H1 (cell line): Measurements from ENCODE around the gene DARS1. TPM values are rescaled to one million over a fixed set of nuclear protein-coding genes. Genes with fewer than 3 reads are reported as not detected.

ENCODE experiments used
- CTCF ChIA-PET: fragments of 300-600 bp; sonication (Branson Sonifier 250); formaldehyde crosslinking; loops from one replicate; lab custom pipeline; 2021; ENCODE audit not compliant: partially characterized antibody; lab: Charles Lee
- POLR2A ChIA-PET: fragments of 300-600 bp; sonication (Branson Sonifier 250); formaldehyde crosslinking; loops from one replicate; lab custom pipeline; 2021; ENCODE audit warnings: inconsistent platforms; ENCODE audit not compliant: partially characterized antibody; lab: Charles Lee
- DNase-seq, 2 experiments: peaks; one replicate each; pipeline versions ENCODE4 v3.0.0 to v3.0.0-alpha.2; 2010 to 2022; ENCODE audit warnings: low spot score in 2 of 2, low read depth in 1 of 2, mixed read lengths in 1 of 2
- FAIRE-seq: peaks from 2 replicates; lab custom pipeline; 2011; peaks lifted over from hg19 to GRCh38; lab: Jason Lieb, UNC
- H2AFZ ChIP-seq: 2 replicates; pipeline ENCODE4 v1.8.1; 2012; ENCODE audit warnings: low read length, inconsistent platforms
- H2AK5ac ChIP-seq: 2 replicates; pipeline ENCODE4 v1.6.1; 2013; ENCODE audit warnings: low read depth, low read length
- H2BK120ac ChIP-seq: replicated peaks from 2 replicates; pipeline ENCODE3; 2013; ENCODE audit warnings: low read depth, low read length, inconsistent platforms
- H2BK12ac ChIP-seq: 2 replicates; pipeline ENCODE4 v1.6.1; 2013; ENCODE audit warnings: low read depth, low read length
- H2BK15ac ChIP-seq: 2 replicates; pipeline ENCODE4 v1.6.1; 2013; ENCODE audit warnings: low read length
- H2BK20ac ChIP-seq: 2 replicates; pipeline ENCODE4 v1.6.1; 2013; ENCODE audit warnings: low read length
- H2BK5ac ChIP-seq: 2 replicates; pipeline ENCODE4 v1.6.1; 2013; ENCODE audit warnings: low read depth, low read length
- H3K14ac ChIP-seq: 2 replicates; pipeline ENCODE4 v1.6.1; 2013; ENCODE audit warnings: inconsistent platforms; ENCODE audit not compliant: insufficient read length
- H3K18ac ChIP-seq: 2 replicates; pipeline ENCODE4 v1.6.1; 2013; ENCODE audit warnings: low read length; ENCODE audit errors: extremely low read depth
- H3K23ac ChIP-seq: 2 replicates; pipeline ENCODE4 v1.6.1; 2013; ENCODE audit warnings: inconsistent platforms; ENCODE audit not compliant: insufficient read length
- H3K23me2 ChIP-seq: 2 replicates; pipeline ENCODE4 v1.6.1; 2013; ENCODE audit warnings: low read depth, low read length
- H3K27ac ChIP-seq: 2 replicates; pipeline ENCODE4 v1.6.1; 2011; ENCODE audit warnings: low read depth, low read length, inconsistent platforms
- H3K27me3 ChIP-seq, 4 experiments: replicated peaks in 1 of 4; 1 replicate in 1 of 4; 2 replicates in 3 of 4; pipeline versions ENCODE4 v1.6.1 to v1.8.1; 2011 to 2013; ENCODE audit warnings: low read length in 3 of 4, mild to moderate bottlenecking in 3 of 4, inconsistent platforms in 2 of 4, mixed read lengths in 2 of 4, moderate library complexity in 1 of 4; ENCODE audit not compliant: control insufficient read depth in 3 of 4, insufficient read depth in 3 of 4; ENCODE audit errors: extremely low read depth in 1 of 4
- H3K36me3 ChIP-seq, 4 experiments: 2 replicates each; pipeline versions ENCODE4 v1.6.1 to v1.8.1; 2011 to 2013; ENCODE audit warnings: mild to moderate bottlenecking in 4 of 4, low read length in 3 of 4, moderate library complexity in 2 of 4, control low read depth in 1 of 4, inconsistent platforms in 1 of 4; ENCODE audit not compliant: insufficient read depth in 4 of 4, control insufficient read depth in 2 of 4
- H3K4ac ChIP-seq: replicated peaks from 2 replicates; pipeline ENCODE3; 2013; ENCODE audit warnings: low read length, low read depth, mixed read lengths, inconsistent platforms; ENCODE audit not compliant: insufficient read length
- H3K4me1 ChIP-seq, 4 experiments: replicated peaks in 1 of 4; 1 replicate in 1 of 4; 2 replicates in 3 of 4; pipeline versions ENCODE4 v1.6.1 to v1.8.1; 2011 to 2013; ENCODE audit warnings: low read length in 3 of 4, inconsistent platforms in 2 of 4, mixed read lengths in 1 of 4; ENCODE audit not compliant: insufficient read depth in 4 of 4, control insufficient read depth in 3 of 4
- H3K4me2 ChIP-seq, 2 experiments: 2 replicates each; pipeline versions ENCODE4 v1.6.1 to v1.8.1; 2011 to 2013; ENCODE audit warnings: low read depth in 2 of 2, low read length in 2 of 2, control low read depth in 1 of 2, inconsistent platforms in 1 of 2, mild to moderate bottlenecking in 1 of 2; ENCODE audit not compliant: insufficient read depth in 1 of 2
- H3K4me3 ChIP-seq, 4 experiments: fragments of 200-600, 300-600 bp in 1 of 4; sonication (generic), shearing (Covaris generic), sonication (Bioruptor Twin) in 1 of 4; 2 replicates each; pipeline versions ENCODE4 v1.5.1 to v1.8.1; 2011 to 2016; ENCODE audit warnings: low read length in 4 of 4, low read depth in 3 of 4, control low read depth in 2 of 4, inconsistent platforms in 2 of 4, mild to moderate bottlenecking in 2 of 4, mixed read lengths in 1 of 4, moderate library complexity in 1 of 4; ENCODE audit not compliant: insufficient read depth in 2 of 4; ENCODE audit errors: extremely low read depth in 1 of 4
- H3K56ac ChIP-seq: replicated peaks from 2 replicates; pipeline ENCODE3; 2013; ENCODE audit warnings: low read depth, mild to moderate bottlenecking, mixed read lengths, low read length, inconsistent platforms; ENCODE audit not compliant: insufficient read length
- H3K79me1 ChIP-seq: 2 replicates; pipeline ENCODE4 v1.6.1; 2013; ENCODE audit warnings: low read depth, low read length, control low read depth
- H3K79me2 ChIP-seq, 2 experiments: 2 replicates each; pipeline versions ENCODE4 v1.6.1 to v1.8.1; 2012 to 2013; ENCODE audit warnings: low read length in 2 of 2, mild to moderate bottlenecking in 2 of 2, inconsistent platforms in 1 of 2; ENCODE audit not compliant: insufficient read depth in 2 of 2, control insufficient read depth in 1 of 2
- H3K9ac ChIP-seq, 4 experiments: replicated peaks in 1 of 4; 1 replicate in 1 of 4; 2 replicates in 3 of 4; pipeline versions ENCODE4 v1.6.1 to v1.8.1; 2011 to 2013; ENCODE audit warnings: low read depth in 3 of 4, low read length in 3 of 4, control low read depth in 2 of 4, mild to moderate bottlenecking in 2 of 4, moderate library complexity in 2 of 4, inconsistent platforms in 1 of 4; ENCODE audit errors: extremely low read depth in 1 of 4
- H3K9me3 ChIP-seq, 2 experiments: 2 replicates each; pipeline versions ENCODE4 v1.6.1 to v1.8.1; 2012 to 2013; ENCODE audit warnings: mild to moderate bottlenecking in 2 of 2, moderate library complexity in 2 of 2, control low read depth in 1 of 2, inconsistent platforms in 1 of 2, low read depth in 1 of 2, low read length in 1 of 2, mixed read lengths in 1 of 2; ENCODE audit not compliant: insufficient read depth in 2 of 2
- H4K20me1 ChIP-seq, 2 experiments: replicated peaks in 1 of 2; 2 replicates each; pipeline versions ENCODE3 to v1.8.1; 2011 to 2013; ENCODE audit warnings: inconsistent platforms in 2 of 2, low read length in 2 of 2, mild to moderate bottlenecking in 1 of 2; ENCODE audit not compliant: insufficient read depth in 2 of 2, control insufficient read depth in 1 of 2
- H4K5ac ChIP-seq: 2 replicates; pipeline ENCODE4 v1.6.1; 2013; ENCODE audit warnings: low read length, low read depth, mixed read lengths, inconsistent platforms; ENCODE audit not compliant: insufficient read length
- H4K8ac ChIP-seq: 2 replicates; pipeline ENCODE4 v1.8.0; 2013; ENCODE audit warnings: mild to moderate bottlenecking, moderate library complexity, low read length, inconsistent platforms; ENCODE audit not compliant: insufficient read depth; ENCODE audit errors: extremely low read depth
- H4K91ac ChIP-seq: replicated peaks from 2 replicates; pipeline ENCODE3; 2013; ENCODE audit warnings: low read length, mixed read lengths, inconsistent platforms; ENCODE audit not compliant: insufficient read length
- KDM4A ChIP-seq: IDR thresholded peaks from one replicate; pipeline ENCODE4 v1.7.1; 2012; ENCODE audit warnings: low read depth, mild to moderate bottlenecking, moderate library complexity, low read length, inconsistent platforms; ENCODE audit not compliant: severe bottlenecking
- NANOG ChIP-seq: IDR thresholded peaks from 2 replicates; pipeline ENCODE4 v1.6.1; 2011; ENCODE audit warnings: low read length, low read depth, mild to moderate bottlenecking, inconsistent platforms; ENCODE audit not compliant: insufficient read depth, poor library complexity, severe bottlenecking
- WGBS, 2 experiments: shearing (Covaris generic) in 1 of 2; methylation state at CpG; one replicate each; pipeline versions ENCODE4 v1.1.6 to v1.1.7; 2013 to 2015; ENCODE audit warnings: low lambda C conversion rate in 2 of 2, mixed read lengths in 2 of 2, inconsistent platforms in 1 of 2, low coverage in 1 of 2, missing lambda C conversion rate in 1 of 2; ENCODE audit not compliant: insufficient replicate concordance in 2 of 2, insufficient coverage in 1 of 2, insufficient read length in 1 of 2; ENCODE audit errors: extremely low coverage in 1 of 2, missing lambda C conversion rate in 1 of 2; 5-methylcytosine and 5-hydroxymethylcytosine counted together
- polyA plus RNA-seq, 7 experiments: library from polyadenylated mRNA; depleted of rRNA in 3 of 7; stranded (reverse) in 5 of 7; unstranded in 2 of 7; fragments of >200 nt in 5 of 7; fragments of 200-250 nt in 2 of 7; gene quantifications; 1 replicate in 5 of 7; 2 replicates in 1 of 7; 4 replicates in 1 of 7; pipeline versions ENCODE4 v1.2.1 to v1.2.3, GENCODE V29; 2011 to 2013; ENCODE audit warnings: missing spikeins in 2 of 7, mixed read lengths in 2 of 7
- total RNA-seq: library from RNA; stranded (reverse); fragmentation: NEBNext Ultra II Directional; extraction: Animal tissue kit (Norgen Biotek cat#: 25700); gene quantifications from 2 replicates; pipeline ENCODE4 v1.2.1, GENCODE V29; 2021
- TF ChIP-seq, protein P1 (sequence below): IDR thresholded peaks from 2 replicates; pipeline ENCODE4 v1.6.1; 2012; ENCODE audit warnings: inconsistent platforms

DARS1 gene
- total and polyA plus RNA-seq, 2 of the 8 experiments (the other 6 are each of a cell fraction or from before 2014, with no cell fraction given) = 61.7 to 85.9 TPM

DNA sequence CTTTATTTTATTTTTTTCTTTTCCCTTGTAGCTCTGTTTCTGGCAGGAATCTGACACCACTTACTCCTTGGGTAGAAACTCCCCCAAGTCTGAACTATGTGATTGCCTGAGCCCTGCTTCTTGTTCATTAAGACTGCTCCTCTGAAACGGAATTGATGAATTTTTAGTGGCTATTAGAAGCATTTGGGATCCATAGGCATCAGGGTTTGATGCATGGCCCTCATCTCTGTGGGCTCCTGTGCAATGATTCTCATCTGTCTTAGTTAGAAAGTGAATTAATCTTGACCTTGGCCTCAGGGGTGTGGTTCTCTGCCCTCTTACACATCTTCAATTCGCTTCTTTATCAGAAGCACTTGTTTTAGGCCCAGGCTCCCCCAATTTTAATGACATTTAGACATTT, 31.0 kb upstream of the DARS1 start:
- Histone ChIP-seq H3K4me2 (no peak overlapping the region), H3K27me3 (no peaks in the 10 kb centered on the region), H3K79me1 (no peaks in the 10 kb centered on the region), H3K9ac (no peak overlapping the region), H3K4ac (no peak overlapping the region), H4K20me1 (no peaks in the 10 kb centered on the region), H3K18ac (no peak overlapping the region), H4K91ac (no peak overlapping the region), H2BK5ac (no peak overlapping the region), H3K27ac (no peak overlapping the region), H4K8ac (no peak overlapping the region), H2BK120ac (no peak overlapping the region), H2AK5ac (no peak overlapping the region), H2BK15ac (no peak overlapping the region), H3K23me2 (no peaks in the 10 kb centered on the region), H3K56ac (no peak overlapping the region), H4K5ac (no peak overlapping the region), H2AFZ (0 out of 2 replicates have a peak overlapping the region, but pooled peaks have one; percentile 18), H2BK20ac (no peak overlapping the region), H3K14ac (no peak overlapping the region), H3K23ac (no peak overlapping the region), H3K4me1 (peaks cover 2 to 13% (median 5%) of the 10 kb centered on the region in 4 experiments; a peak in 4 of 7 replicates), H3K36me3 (no peaks in the 10 kb centered on the region), H3K4me3 (no peak overlapping the region), H2BK12ac (no peak overlapping the region), H3K79me2 (no peaks in the 10 kb centered on the region), H3K9me3 (no peaks in the 10 kb centered on the region)
- FAIRE-seq (no peak), DNase-seq (no peak)
- WGBS, 2 experiments = 82% methylated on average over 2 of the region's 2 CpGs; no CpG with 5 or more reads in 1 of the 2 experiments
- POLR2A ChIA-PET = no interaction called here
- TF ChIP-seq NANOG = no peak
- TF ChIP-seq, protein P1, sequence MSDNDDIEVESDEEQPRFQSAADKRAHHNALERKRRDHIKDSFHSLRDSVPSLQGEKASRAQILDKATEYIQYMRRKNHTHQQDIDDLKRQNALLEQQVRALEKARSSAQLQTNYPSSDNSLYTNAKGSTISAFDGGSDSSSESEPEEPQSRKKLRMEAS = no peak
- no peak for TF ChIP-seq KDM4A
- CTCF ChIA-PET = interaction anchor here (0.6 to 3.2 kb wide), 4 partner anchors 19 to 364 kb away, joined by 3 to 14 read pairs (median 4); no protein-coding TSS in a partner anchor
